HG03196 (cell line): ENCODE results near the gene TNK1.
"Not testable (repeated sequence)": the region's sequence is repeated elsewhere in the genome, so short reads cannot be mapped to it uniquely, and the experiment has no call there.

Experiments used
- ATAC-seq: cut with Tn5 transposase; IDR thresholded peaks from one replicate; pipeline ENCODE4 v1.9.1; 2021; ENCODE audit not compliant: unreplicated experiment

The TNK1 gene

DNA sequence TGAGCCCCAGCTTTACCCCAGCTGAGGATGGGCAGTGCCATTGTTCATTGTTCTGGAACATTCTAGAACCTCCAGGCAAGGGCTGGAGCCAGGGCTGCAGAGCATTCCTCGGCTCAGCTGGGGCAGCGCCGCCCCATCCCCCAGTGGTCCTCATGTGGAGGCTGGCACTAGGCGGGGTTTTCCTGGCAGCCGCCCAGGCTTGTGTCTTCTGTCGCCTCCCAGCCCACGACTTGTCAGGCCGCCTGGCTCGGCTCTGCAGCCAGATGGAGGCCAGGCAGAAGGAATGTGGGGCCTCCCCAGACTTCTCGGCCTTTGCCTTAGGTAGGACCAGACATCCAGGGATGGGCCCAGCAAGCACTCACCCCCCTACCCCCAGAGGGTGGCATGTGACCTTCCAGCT is 25.8 kb upstream of the TNK1 start, which contains the start of gene TMEM95:
TMEM95 (plus strand) TSS at position 104 of the 400 bp plus-strand sequence; CDS start at position 153, 49 bp downstream.
- no peak for ATAC-seq

DNA sequence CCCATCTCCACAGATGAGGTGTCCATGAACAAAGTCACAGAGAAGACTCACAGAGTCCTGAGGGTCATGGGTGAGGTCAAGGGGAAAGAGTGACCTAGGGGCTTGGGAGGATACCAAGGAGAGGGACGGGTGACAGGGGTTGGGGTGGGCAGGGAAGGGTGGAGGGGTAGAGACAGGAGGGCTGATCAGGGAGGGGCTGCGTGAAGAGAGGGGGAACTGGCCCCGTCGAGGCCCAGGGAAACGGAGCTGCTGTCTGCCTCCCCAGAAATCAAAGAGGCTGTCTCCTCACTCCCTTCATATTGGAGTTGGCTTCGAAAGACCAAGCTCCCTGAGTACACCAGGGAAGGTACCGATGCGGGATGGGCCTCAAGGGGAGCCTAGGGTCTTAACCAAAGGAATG is 25.3 kb upstream of the TNK1 start:
- no peak for ATAC-seq

DNA sequence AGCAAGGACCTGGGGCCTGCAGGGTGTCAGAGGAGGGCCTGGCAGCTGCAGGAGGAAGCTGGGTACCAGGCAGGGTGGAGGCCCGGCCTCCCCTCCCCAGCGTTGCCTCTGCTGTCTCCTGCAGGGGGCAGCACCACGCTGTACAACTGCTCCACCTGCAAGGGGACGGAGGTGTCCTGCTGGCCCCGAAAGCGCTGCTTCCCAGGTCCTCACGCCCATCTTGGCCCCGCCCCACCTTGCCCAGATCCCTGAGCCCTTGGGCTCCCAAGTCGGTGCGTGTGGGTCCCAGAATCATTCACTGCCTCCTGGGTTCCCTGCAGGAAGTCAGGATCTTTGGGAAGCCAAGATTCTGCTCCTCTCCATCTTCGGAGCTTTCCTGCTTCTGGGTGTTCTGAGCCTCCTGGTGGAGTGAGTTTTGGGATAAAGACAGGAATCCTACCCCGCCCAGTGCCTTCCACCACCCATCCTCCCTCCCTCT is 24.8 kb upstream of the TNK1 start:
- no peak for ATAC-seq

DNA sequence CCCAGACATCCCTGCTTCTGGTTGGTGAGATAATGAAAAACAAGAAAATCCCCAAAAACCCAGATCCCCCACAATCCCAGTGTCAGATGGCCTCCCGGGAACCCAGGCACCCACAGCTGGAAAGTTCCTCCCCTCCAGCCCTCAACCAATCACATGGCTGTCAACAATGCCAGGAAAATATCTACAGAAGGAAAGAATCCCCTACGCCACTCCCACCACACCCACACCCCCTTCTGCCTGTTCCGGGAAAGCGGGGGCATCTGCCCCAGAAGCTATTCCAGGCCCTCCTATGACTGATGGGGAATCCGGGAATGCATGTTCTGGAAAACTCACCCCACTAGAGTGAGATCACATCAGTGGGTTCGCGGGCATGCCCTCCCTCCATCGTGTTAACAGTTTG is 24.1 kb upstream of the TNK1 start:
- no peak for ATAC-seq

DNA sequence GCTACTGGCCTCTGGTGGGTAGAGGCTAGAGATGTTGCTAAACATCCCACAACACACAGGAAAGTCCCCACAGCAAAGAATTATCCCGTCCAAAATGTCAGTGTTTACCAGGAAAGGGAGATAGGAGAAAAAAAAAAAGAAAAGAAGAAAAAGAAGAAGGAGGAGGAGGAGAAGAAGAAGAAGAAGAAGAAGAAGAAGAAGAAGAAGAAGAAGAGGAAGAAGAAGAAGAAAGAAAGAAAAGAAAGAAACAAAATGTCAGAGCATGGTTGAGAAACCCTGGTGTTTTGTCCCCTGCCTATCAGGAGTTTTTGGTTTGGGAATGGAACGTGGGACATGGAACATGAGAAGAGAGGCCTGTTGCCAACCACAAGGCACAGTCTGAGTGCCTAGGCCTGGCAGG is 23.5 kb upstream of the TNK1 start:
- ATAC-seq: no peak

DNA sequence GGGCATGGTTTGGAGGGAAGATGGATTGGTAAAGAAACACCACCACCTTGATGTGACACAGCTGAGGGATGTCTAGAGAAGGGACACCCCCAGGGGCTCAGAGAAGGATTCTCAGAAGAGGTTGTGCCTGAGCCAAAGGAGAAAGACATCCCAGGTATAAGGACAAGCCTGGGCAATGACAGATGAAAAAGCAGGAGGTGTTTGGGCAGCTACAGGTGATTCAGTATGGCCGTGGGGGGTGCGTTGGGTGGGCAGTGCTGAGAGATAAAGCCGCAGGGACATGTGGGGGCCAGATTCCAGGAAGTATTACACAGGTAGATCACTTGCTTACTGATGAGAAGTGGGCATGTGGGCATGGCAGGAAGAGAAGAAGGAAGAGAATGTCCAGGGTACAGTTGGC is 19.0 kb upstream of the TNK1 start:
- no peak for ATAC-seq

DNA sequence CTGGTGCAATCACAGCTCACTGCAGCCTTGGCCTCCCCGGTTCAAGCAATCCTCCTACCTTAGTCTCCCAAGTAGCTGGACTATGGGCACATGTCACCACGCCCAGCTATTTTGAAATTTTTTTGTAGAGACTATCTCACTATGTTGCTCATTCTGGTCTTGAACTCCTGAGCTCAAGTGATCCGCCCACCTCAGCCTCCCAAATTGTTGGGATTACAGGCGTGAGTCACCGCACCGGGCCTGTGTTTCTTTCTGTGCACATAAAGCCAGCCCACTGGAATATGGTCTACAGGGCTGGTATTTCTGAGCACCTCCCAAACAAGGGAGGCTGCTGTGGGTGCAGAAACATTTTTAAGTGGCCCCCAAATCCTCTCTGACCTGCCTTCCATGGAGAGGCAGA is 17.6 kb upstream of the TNK1 start:
- no peak for ATAC-seq

DNA sequence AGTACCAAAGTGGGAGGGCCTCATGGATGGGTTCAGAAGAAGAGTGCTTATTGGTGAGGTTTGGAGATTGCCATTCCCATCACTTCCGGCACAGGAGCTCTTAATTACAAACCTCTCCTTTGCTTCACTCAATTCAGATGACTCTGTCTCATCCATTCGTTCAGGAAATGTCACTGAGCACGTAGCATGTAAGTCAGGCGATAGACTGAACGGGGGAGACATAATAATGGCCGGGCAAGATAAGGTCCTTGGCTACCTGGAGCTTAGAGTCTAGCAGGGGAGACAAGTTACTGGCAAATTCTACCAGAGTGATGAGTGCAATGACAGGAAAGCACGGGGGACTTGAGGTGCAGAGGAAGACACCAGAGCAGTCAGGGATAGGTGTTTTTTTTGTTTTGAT is 14.9 kb upstream of the TNK1 start:
- not testable (repeated sequence) for ATAC-seq

DNA sequence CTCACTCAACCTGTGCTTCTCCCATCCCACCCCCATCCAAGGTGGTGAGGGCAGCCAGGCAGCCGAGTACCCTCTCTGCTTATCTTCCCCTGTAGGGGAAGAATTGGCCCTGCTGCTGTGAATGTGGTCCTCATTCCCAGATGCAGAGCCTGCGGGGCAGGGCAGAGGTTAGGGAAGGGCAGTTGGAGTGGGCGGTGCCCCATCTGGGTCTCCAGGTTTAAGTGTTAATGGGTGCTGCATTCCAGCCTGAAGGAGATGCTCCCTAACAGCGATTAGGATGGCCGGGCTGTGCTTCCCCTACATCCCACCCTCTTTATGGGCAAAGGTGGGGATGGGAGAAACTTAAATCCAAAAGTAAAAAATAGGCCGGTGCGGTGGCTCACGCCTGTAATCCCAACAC is 13.8 kb upstream of the TNK1 start:
- no peak for ATAC-seq

DNA sequence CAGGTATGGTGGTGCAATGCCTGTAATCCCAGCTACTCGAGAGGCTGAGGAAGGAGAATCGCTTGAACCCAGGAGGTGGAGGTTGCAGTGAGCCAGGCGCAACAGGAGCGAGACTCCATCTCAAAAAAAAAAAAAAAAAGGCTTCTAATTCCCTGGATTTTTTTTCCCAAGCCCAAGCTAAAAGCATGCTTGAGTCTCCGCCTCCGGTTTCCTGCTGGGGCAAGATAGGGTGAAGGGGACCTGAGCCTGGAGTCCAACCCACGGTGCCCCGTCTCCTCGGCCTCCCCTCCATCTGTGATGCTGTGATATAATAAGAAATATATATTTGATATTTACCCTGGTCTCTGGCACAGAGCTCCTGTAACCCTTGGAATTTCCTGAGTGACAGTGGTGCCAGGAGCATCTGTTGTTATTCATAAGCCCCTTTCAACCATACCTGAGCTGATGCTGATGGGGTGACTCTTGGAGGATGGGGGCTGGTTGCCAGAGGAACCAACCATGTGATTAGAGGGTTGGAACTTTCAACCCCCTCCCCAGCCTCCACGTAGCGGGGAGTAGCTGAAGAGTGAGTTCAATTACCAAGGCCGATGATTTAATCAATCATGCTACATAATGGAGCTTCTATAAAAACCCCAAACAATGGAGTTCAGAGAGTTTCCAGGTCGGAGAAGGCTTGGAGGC is 12.8 kb upstream of the TNK1 start:
- ATAC-seq: no peak

DNA sequence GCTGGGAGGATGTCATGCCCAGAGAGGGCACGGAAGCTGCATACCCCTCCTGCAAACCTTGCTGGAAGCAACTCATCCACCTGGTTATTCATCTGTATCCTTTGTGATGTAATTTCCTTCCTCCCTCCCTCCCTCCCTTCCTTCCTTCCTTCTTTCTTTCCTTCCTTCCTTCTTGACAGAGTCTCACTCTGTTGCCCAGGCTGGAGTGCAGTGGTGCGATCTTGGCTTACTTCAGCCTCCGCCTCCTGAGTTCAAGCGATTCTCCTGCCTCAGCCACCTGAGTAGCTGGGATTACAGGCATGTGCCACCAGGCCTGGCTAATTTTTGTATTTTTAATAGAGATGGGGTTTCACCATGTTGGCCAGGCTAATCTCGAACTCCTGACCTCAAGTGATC is 12.3 kb upstream of the TNK1 start:
- not testable (repeated sequence) for ATAC-seq

DNA sequence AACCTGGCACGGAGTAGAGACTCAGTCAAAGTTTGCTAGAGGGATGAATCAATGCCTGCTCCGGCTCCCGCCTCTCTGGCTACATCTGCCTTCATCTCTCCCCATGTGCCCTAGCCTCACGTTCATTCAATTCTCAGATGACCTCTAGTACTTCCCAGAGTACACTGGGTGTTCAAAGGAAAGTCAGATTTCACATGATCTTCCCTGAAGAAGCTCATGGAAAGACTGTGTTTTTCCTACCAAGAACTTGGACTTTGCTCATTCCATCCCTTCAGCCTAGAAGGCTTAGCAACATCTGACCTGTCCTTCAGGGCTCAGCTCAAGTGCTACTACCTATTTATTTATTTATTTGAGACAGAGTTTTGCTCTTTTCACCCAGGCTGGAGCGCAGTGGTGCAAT is 11.1 kb upstream of the TNK1 start:
- no peak for ATAC-seq

DNA sequence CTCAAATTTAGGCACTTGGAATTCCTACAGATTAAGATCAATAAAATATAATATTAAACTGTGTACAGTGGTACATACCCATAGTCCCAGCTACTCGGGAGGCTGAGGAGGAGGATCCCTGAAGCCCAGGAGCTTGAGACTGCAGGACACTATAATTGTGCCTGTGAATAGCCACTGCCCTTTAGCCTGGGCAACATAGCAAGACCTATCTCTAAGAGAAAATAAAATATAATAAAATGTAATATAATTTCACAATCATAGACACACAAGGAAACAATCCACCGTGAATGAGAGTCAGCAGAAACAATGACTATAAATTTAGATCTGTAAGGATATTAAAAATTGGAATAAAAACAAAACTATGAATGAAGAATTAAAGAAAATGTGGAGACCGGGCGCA is 10.0 kb upstream of the TNK1 start:
- ATAC-seq: no peak

DNA sequence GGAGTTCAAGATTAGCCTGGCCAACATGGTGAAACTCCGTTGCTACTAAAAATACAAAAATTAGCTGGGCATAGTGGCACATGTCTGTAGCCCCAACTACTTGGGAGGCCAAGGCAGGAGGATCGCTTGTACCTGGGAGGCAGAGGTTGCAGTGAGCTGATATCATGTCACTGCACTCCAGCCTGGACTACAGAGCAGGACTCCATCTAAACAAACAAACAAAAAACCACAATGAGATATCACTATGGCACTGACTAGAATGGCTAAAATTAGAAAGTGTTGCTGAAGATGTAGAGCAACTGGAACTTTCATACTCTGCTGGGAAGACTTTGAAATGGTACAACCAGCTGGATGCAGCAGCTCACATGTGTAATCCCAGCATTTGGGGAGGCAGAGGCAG is 6.5 kb upstream of the TNK1 start:
- no peak for ATAC-seq

DNA sequence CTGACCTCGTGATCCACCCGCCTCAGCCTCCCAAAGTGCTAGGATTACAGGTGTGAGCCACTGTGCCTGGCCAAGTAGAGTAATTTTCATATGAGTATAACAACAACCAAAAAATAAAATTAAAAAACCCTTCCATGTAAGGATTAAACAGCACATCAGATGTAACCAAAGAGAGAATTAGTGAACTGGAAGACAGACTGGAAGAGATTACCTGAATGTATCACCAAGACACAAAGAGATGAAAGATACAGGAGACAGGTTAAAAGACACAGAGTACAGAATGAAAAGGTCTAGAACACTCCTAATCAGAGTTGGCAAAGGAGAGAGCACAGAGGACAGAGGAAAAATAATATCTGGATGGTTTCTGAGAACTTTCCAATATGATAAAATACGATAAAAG is 1.8 kb upstream of the TNK1 start:
- no peak for ATAC-seq

DNA sequence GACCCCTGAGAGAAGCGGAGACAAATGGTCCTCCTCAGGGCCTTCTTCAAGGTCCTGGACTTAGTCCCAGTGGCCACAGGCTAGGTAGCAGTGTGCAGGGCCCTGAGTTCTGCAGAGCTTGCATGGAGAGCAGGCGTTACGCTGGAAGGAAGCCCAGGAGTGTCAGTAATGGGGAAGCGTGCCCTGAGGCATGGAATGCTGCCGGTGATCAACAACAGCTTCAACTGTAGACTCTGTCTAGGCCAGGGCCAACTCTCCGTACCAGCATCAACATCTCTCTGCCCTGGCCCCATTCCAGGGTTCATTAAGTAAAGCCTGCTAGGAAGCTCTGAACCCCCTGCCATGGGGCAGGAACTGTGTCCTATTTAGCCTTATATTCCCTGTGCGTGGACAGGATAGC is 568 bp upstream of the TNK1 start:
- no peak for ATAC-seq

DNA sequence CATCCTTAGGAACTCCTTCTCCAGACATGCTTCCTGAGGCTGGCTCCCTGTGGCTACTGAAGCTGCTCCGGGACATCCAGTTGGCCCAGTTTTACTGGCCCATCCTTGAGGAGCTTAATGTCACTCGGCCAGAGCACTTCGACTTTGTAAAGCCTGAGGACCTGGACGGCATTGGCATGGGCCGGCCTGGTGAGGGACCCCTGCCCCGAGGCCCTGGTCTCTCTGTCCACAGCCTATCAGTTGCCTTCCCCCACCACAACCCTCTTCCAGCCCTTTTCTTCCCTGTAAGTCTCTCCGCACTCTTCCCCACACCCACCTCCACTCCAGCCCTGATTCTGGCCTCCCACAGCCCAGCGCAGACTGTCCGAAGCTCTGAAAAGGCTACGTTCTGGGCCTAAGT is 2.0 kb downstream of the TNK1 start:
- no peak for ATAC-seq

DNA sequence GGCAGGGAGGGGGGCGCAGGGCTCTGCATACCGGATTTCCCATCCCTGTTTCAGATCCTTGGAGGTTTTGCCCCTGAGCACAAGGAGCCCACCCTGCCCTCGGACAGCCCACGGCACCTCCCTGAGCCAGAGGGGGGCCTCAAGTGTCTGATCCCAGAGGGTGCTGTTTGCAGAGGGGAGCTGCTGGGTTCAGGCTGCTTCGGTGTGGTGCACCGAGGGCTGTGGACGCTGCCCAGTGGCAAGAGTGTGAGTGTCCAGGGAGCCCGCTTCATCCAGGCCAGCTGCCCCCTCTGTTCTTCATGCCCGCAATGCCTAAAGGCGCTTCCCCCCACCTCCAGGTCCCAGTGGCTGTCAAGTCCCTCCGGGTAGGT is 2.5 kb downstream of the TNK1 start:
- ATAC-seq: no peak

DNA sequence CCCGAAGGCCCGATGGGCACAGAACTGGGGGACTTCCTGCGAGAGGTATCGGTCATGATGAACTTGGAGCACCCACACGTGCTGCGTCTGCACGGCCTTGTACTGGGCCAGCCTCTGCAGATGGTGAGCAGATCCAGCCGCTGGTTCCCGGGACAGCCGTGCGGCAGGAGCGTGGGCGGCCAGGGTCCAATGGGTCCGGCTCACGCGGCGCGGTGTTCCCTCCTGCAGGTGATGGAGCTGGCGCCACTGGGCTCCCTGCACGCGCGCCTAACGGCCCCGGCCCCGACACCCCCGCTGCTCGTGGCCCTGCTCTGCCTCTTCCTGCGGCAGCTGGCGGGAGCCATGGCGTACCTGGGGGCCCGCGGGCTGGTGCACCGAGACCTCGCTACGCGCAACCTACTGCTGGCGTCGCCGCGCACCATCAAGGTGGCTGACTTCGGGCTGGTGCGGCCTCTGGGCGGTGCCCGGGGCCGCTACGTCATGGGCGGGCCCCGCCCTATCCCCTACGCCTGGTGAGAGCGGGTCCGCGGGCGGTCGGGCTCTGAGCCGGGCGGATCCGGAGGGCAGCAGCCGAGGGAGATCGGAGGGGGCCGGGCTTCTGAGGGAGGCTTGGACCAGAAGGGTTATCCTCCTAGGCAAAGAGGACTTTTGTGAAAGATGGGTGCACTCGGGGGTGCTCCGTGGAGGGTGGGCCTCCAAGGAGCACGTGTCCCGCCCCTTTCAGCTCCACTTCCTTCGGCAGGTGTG is 3.0 kb downstream of the TNK1 start:
- ATAC-seq: peak; percentile 54

DNA sequence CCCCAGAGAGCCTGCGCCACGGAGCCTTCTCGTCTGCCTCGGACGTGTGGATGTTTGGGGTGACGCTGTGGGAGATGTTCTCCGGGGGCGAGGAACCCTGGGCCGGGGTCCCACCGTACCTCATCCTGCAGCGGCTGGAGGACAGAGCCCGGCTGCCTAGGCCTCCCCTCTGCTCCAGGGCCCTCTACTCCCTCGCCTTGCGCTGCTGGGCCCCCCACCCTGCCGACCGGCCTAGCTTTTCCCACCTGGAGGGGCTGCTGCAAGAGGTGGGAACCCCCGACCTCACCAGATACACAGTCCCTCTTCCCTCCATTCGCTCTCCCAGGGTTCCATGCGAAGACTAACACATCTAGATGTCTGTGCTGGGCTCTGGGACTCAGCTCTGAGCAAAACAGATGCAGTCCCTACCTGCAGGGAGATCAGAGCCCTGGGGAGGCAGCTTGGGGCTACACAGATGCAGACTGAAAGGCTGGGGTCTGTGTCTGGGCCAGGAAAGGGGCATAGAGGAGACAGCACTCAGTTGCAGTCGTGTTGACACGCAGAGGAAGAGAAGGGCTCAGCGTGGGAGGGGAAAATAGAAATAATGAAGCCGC is 3.7 kb downstream of the TNK1 start:
- ATAC-seq: no peak

DNA sequence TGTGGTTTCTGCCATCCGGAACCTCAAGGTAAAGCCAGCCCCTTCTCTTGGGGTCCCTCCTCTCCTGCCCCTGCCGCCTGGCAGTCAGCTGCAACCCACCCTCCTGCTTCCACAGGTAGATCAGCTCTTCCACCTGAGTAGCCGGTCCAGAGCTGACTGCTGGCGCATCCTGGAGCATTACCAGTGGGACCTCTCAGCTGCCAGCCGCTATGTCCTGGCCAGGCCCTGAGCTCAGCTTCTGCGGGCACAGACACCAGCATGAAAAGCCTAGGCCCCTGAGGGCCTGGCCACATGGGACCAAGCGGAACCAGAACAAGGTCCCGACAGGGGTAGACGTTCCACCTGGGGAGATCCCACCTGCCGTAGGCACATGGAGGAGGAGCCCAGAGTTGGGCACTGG is 8.0 kb downstream of the TNK1 start:
- no peak for ATAC-seq
